Left cardiac atrium (tissue), 4 donors: ENCODE data around the gene SLC15A2. TPM values are rescaled to one million over a fixed set of nuclear protein-coding genes. Genes with fewer than 3 reads are reported as not detected.
"Not testable (repeated sequence)": the region's sequence is repeated elsewhere in the genome, so short reads cannot be mapped to it uniquely, and the experiment has no call there.

ENCODE experiments used
- ATAC-seq, 2 donors: fragments of 200-7000 bp; cut with Tn5 transposase; one replicate each; pipeline ENCODE4 v1.9.1; 2020; ENCODE audit warnings: mild to moderate bottlenecking in 2 of 2, moderate library complexity in 2 of 2
- DNase-seq: peaks from one replicate; pipeline ENCODE4 v3.0.0-alpha.2; 2020
- intact Hi-C, 2 donors: fragments of 100-400 bp; cut with DNase I; formaldehyde crosslinking; loops; one replicate each; pipeline versions ENCODE4 v1.14.1 to v1.15.1; 2022 to 2023
- total RNA-seq, 2 donors: library from RNA; stranded (reverse); fragmentation: NEBNext Ultra II Directional; extraction: Animal tissue kit (Norgen Biotek cat#: 25700); gene quantifications; one replicate each; pipeline ENCODE4 v1.2.1, GENCODE V29; 2021
- donor health status: DM: no; HTN: yes; CAD: no.
- donor health status: DM: no; HTN: yes; CAD: no; lungs with severe emphysema.
- donor health status: DM: yes; HTN: yes; CAD: no.
- donor health status: Dilated cardiomyopathy.

SLC15A2 gene
- total RNA-seq, 2 donors from 2014 or later: 0.68 to 1.2 TPM

- ATAC-seq (peak in 1 of 2 donors; percentile 38), DNase-seq (no peak)
- intact Hi-C loops: no loop called here
These were observed 24.7 kb downstream of the SLC15A2 start for GRCh38 chr3:121918779-121919483.

GRCh38 chr3:121924734-121925133 is 30.5 kb downstream of the SLC15A2 start:
- no peak for ATAC-seq
- intact Hi-C loops: no loop called here
- DNase-seq: no peak

- intact Hi-C loops: no loop called here
- ATAC-seq: no peak
- DNase-seq: no peak
These were observed 32.2 kb downstream of the SLC15A2 start for GRCh38 chr3:121926380-121926779.

- DNase-seq, ATAC-seq, intact Hi-C loops: not testable (repeated sequence)
These were observed 44.1 kb downstream of the SLC15A2 start for GRCh38 chr3:121938141-121938855.

GRCh38 chr3:121941592-121941991 is 47.4 kb downstream of the SLC15A2 start:
- ATAC-seq (no peak), DNase-seq (no peak)
- intact Hi-C loops: no loop called here

- intact Hi-C loops: no loop called here
- ATAC-seq: no peak
These were observed 48.0 kb downstream of the SLC15A2 start for GRCh38 chr3:121942116-121942786.

GRCh38 chr3:121943431-121943830 is 49.2 kb downstream of the SLC15A2 start:
- no peak for ATAC-seq
- intact Hi-C loops: no loop called here
- DNase-seq: no peak

More at GRCh38 chr3:121942116-121942786, 48.0 kb downstream of the SLC15A2 start:
- no peak for DNase-seq

- no peak for DNase-seq
- intact Hi-C loops: no loop called here
- no peak for ATAC-seq
These were observed 54.4 kb downstream of the SLC15A2 start for GRCh38 chr3:121948641-121949040.

GRCh38 chr3:121951291-121951919 is 57.2 kb downstream of the SLC15A2 start:
- ATAC-seq: no peak
- intact Hi-C loops: no loop called here
- no peak for DNase-seq

- DNase-seq (no peak), ATAC-seq (no peak)
- intact Hi-C loops: no loop called here
These were observed 62.2 kb downstream of the SLC15A2 start for GRCh38 chr3:121956363-121956762.

GRCh38 chr3:121957674-121958415 is 63.6 kb downstream of the SLC15A2 start:
- DNase-seq (no peak), ATAC-seq (peak; percentile 23 to 83)
- intact Hi-C loops: no loop called here

GRCh38 chr3:121958801-121959200 is 64.6 kb downstream of the SLC15A2 start:
- DNase-seq: no peak
- intact Hi-C loops: no loop called here
- no peak for ATAC-seq

- ATAC-seq (no peak), DNase-seq (no peak)
These were observed 67.1 kb downstream of the SLC15A2 start for GRCh38 chr3:121961283-121961682.

GRCh38 chr3:121962443-121962842 is 68.2 kb downstream of the SLC15A2 start:
- intact Hi-C loops: no loop called here
- no peak for DNase-seq
- no peak for ATAC-seq

More at GRCh38 chr3:121961283-121961682, 67.1 kb downstream of the SLC15A2 start:
- intact Hi-C loops: no loop called here

GRCh38 chr3:121963608-121964007 is 69.4 kb downstream of the SLC15A2 start:
- intact Hi-C loops: no loop called here
- DNase-seq: no peak
- no peak for ATAC-seq

- DNase-seq: no peak
- intact Hi-C loops: no loop called here
- no peak for ATAC-seq
These were observed 75.4 kb downstream of the SLC15A2 start for GRCh38 chr3:121969631-121970030.

- ATAC-seq: no peak
These were observed 75.8 kb downstream of the SLC15A2 start for GRCh38 chr3:121970047-121970446.

GRCh38 chr3:121974601-121975111 is 80.5 kb downstream of the SLC15A2 start:
- ATAC-seq (no peak), DNase-seq (no peak)
- intact Hi-C loops: no loop called here

More at GRCh38 chr3:121970047-121970446, 75.8 kb downstream of the SLC15A2 start:
- intact Hi-C loops: no loop called here
- DNase-seq: no peak
